A549 (cell line): ENCODE results near the gene TXNRD2. TPM values are rescaled to one million over a fixed set of nuclear protein-coding genes. Genes with fewer than 3 reads are reported as not detected.

Source experiments
- ATAC-seq, 2 experiments: fragments of 200-7000 bp in 1 of 2; fragments of >200 bp in 1 of 2; cut with Nextera tagmentation in 1 of 2; cut with Tn5 transposase in 1 of 2; 3 replicates each; pipeline versions ENCODE4 v1.8.0 to v1.9.1; 2018 to 2020; ENCODE audit warnings: mild to moderate bottlenecking in 1 of 2, moderate library complexity in 1 of 2
- CTCF ChIA-PET: fragments of 300-600 bp; sonication (Branson Sonifier 250); formaldehyde crosslinking; extraction: SDS; loops from one replicate; lab custom pipeline; 2021; ENCODE audit warnings: antibody characterized with exemption, inconsistent platforms; lab: Yijun Ruan, JAX
- POLR2A ChIA-PET: fragments of 350-600 bp; formaldehyde crosslinking; extraction: SDS; loops from one replicate; lab custom pipeline; 2021; ENCODE audit warnings: antibody characterized with exemption, inconsistent platforms; lab: Yijun Ruan, JAX
- DNase-seq, 2 experiments: peaks; one replicate each; pipeline versions ENCODE4 v3.0.0 to v3.0.0-alpha.2; 2011 to 2016; ENCODE audit warnings: low read depth in 1 of 2, low spot score in 1 of 2
- FAIRE-seq: peaks from 2 replicates; lab custom pipeline; 2011; peaks lifted over from hg19 to GRCh38; lab: Jason Lieb, UNC
- H3K27ac ChIP-seq, 2 experiments: fragments of >200 bp; sonication (Bioruptor Twin); formaldehyde crosslinking; 3 replicates each; pipeline ENCODE4 v1.5.1; 2016 to 2017
- H3K4me1 ChIP-seq: fragments of >200 bp; sonication (Bioruptor Twin); formaldehyde crosslinking; 3 replicates; pipeline ENCODE4 v1.6.1; 2016
- H3K4me2 ChIP-seq: fragments of >200 bp; sonication (Bioruptor Twin); formaldehyde crosslinking; 3 replicates; pipeline ENCODE4 v1.6.1; 2016
- H3K4me3 ChIP-seq: fragments of >200 bp; sonication (Bioruptor Twin); formaldehyde crosslinking; 3 replicates; pipeline ENCODE4 v1.5.1; 2016
- H3K9me3 ChIP-seq: fragments of >200 bp; sonication (Bioruptor Twin); formaldehyde crosslinking; 3 replicates; pipeline ENCODE4 v1.6.1; 2016
- CBX2 ChIP-seq: fragments of 200-600 bp; sonication (generic); IDR thresholded peaks from 2 replicates; pipeline ENCODE4 v1.6.1; 2016; ENCODE audit warnings: low read depth, mild to moderate bottlenecking, borderline replicate concordance
- CHD4 ChIP-seq: fragments of 200-600 bp; sonication (generic); IDR thresholded peaks from 2 replicates; pipeline ENCODE4 v1.6.1; 2016; ENCODE audit warnings: antibody characterized with exemption, mild to moderate bottlenecking, borderline replicate concordance
- EHMT2 ChIP-seq: fragments of 200-600 bp; sonication (generic); IDR thresholded peaks from 2 replicates; pipeline ENCODE4 v1.6.1; 2016; ENCODE audit warnings: antibody characterized with exemption, low read depth, mild to moderate bottlenecking, moderate library complexity
- EP300 ChIP-seq, 2 experiments: fragments of >200 bp; sonication (Bioruptor Twin); formaldehyde crosslinking; IDR thresholded peaks; 2 replicates in 1 of 2; 3 replicates in 1 of 2; pipeline ENCODE4 v1.6.1; 2016 to 2017
- FOSL2 ChIP-seq, 2 experiments: fragments of 450-650 bp in 1 of 2; fragments of >200 bp in 1 of 2; sonication (Bioruptor Twin) in 1 of 2; formaldehyde crosslinking; IDR thresholded peaks; 2 replicates each; pipeline versions ENCODE4 v1.5.0 to v1.6.1; 2016 to 2020; ENCODE audit warnings: mild to moderate bottlenecking in 1 of 2, moderate library complexity in 1 of 2
- HEYL ChIP-seq: fragments of 250-450 bp; sonication (Bioruptor Pico); IDR thresholded peaks from 2 replicates; pipeline ENCODE4 v1.8.0; 2021; ENCODE audit warnings: mild to moderate bottlenecking, moderate library complexity
- HMGXB4 ChIP-seq: fragments of 250-450 bp; sonication (Bioruptor Pico); IDR thresholded peaks from 2 replicates; pipeline ENCODE4 v1.5.0; 2021; ENCODE audit warnings: mild to moderate bottlenecking, moderate library complexity, borderline replicate concordance
- HOXB5 ChIP-seq: fragments of 250-450 bp; sonication (Bioruptor Pico); IDR thresholded peaks from 2 replicates; pipeline ENCODE4 v1.5.0; 2020; ENCODE audit warnings: mild to moderate bottlenecking, moderate library complexity
- MAFK ChIP-seq: fragments of 450-650 bp; IDR thresholded peaks from 2 replicates; pipeline ENCODE4 v1.6.1; 2014; ENCODE audit not compliant: partially characterized antibody
- MAZ ChIP-seq: fragments of 150-350 bp; IDR thresholded peaks from 2 replicates; pipeline ENCODE4 v1.6.1; 2014; ENCODE audit warnings: antibody characterized with exemption, low read depth, low read length, borderline replicate concordance
- MYC ChIP-seq: IDR thresholded peaks from 2 replicates; pipeline ENCODE4 v1.6.1; 2012; ENCODE audit warnings: mild to moderate bottlenecking, inconsistent platforms, low read length, improper control_type of control experiment, borderline replicate concordance
- POLR2A ChIP-seq: IDR thresholded peaks from 2 replicates; pipeline ENCODE4 v1.6.1; 2012; ENCODE audit warnings: mild to moderate bottlenecking, low read length
- POLR2AphosphoS2 ChIP-seq: conservative IDR thresholded peaks from 2 replicates; pipeline ENCODE4 v1.6.1; 2012; ENCODE audit warnings: low read length, improper control_type of control experiment, inconsistent platforms
- RAD21 ChIP-seq, 2 experiments: fragments of >200 bp in 1 of 2; sonication (Bioruptor Twin) in 1 of 2; formaldehyde crosslinking in 1 of 2; IDR thresholded peaks in 1 of 2; conservative IDR thresholded peaks in 1 of 2; 2 replicates in 1 of 2; 3 replicates in 1 of 2; pipeline ENCODE4 v1.6.1; 2012 to 2018; ENCODE audit warnings: inconsistent platforms in 1 of 2
- RCOR1 ChIP-seq: fragments of 150-350 bp; IDR thresholded peaks from 2 replicates; pipeline ENCODE4 v1.6.1; 2014; ENCODE audit warnings: antibody characterized with exemption, low read length, low read depth
- RNF2 ChIP-seq: fragments of 200-600 bp; sonication (generic); IDR thresholded peaks from 2 replicates; pipeline ENCODE4 v1.6.1; 2016; ENCODE audit warnings: low read depth, mild to moderate bottlenecking, antibody characterized with exemption, moderate library complexity, borderline replicate concordance
- SMC3 ChIP-seq: fragments of >200 bp; sonication (Bioruptor Twin); formaldehyde crosslinking; IDR thresholded peaks from 3 replicates; pipeline ENCODE4 v1.6.1; 2018; ENCODE audit warnings: inconsistent platforms
- USF2 ChIP-seq: fragments of 450-650 bp; IDR thresholded peaks from 2 replicates; pipeline ENCODE4 v1.6.1; 2014; ENCODE audit warnings: antibody characterized with exemption
- ZNF302 ChIP-seq: fragments of 250-450 bp; sonication (Bioruptor Pico); IDR thresholded peaks from 2 replicates; pipeline ENCODE4 v1.9.0; 2021; ENCODE audit warnings: inconsistent platforms, mild to moderate bottlenecking, moderate library complexity
- WGBS: methylation state at CpG from one replicate; pipeline ENCODE4 v1.1.6; 2017; ENCODE audit errors: missing lambda C conversion rate; 5-methylcytosine and 5-hydroxymethylcytosine counted together
- polyA plus RNA-seq, 4 experiments: library from polyadenylated mRNA; depleted of rRNA in 3 of 4; stranded (reverse); fragments of >200 nt; fragmentation: RNase III in 1 of 4; extraction: RNeasy Plus Mini Kit Qiagen cat#74134 plus additional on column Dnase treatment in 1 of 4; gene quantifications; 2 replicates in 3 of 4; 3 replicates in 1 of 4; pipeline ENCODE4 v1.2.3, GENCODE V29; 2011 to 2017

TXNRD2 gene
- polyA plus RNA-seq, 2 of the 4 experiments (the other 2 are of a cell fraction) = 16.3 to 25.6 TPM

GRCh38 chr22:19877626-19878339 is 63.8 kb downstream of the TXNRD2 start:
- peak overlapping the region; percentile 92 to 94; a peak in 4 of 6 replicates for H3K27ac ChIP-seq
- DNase-seq (no peak), FAIRE-seq (no peak), ATAC-seq (no peak)
- TF ChIP-seq MAFK = no peak
- no peak for TF ChIP-seq POLR2A
- no peak for TF ChIP-seq FOSL2 (IDR thresholded peaks at IDR 0.05)
- TF ChIP-seq FOSL2 (CRISPR knock-in tag; IDR thresholded peaks at IDR 0.05) = no peak
- no peak for TF ChIP-seq HOXB5
- no peak for TF ChIP-seq HEYL (CRISPR knock-in tag)
- no peak for TF ChIP-seq EHMT2
- TF ChIP-seq MYC = no peak
- no peak for TF ChIP-seq CBX2
- TF ChIP-seq CHD4 = no peak
- TF ChIP-seq SMC3 = no peak
- no peak for TF ChIP-seq EP300 (IDR thresholded peaks at IDR 0.05)
- TF ChIP-seq HMGXB4 (CRISPR knock-in tag) = no peak
- no peak for TF ChIP-seq ZNF302
- no peak for TF ChIP-seq POLR2AphosphoS2
- no peak for TF ChIP-seq MAZ
- TF ChIP-seq RCOR1 = no peak
- no peak overlapping the region for H3K4me2 ChIP-seq
- H3K9me3 ChIP-seq = no peaks in the 10 kb centered on the region
- peaks cover 75% of the 10 kb centered on the region for H3K4me1 ChIP-seq
- no peak overlapping the region for H3K4me3 ChIP-seq
- 92% methylated on average over 5 of the region's 20 CpGs for WGBS
- ChIA-PET CTCF (interaction anchor here (1.6 to 3.6 kb wide), 2 partner anchors 12 to 148 kb away, joined by 4 to 15 read pairs; no protein-coding TSS in a partner anchor), POLR2A (no interaction called here)

- H3K9me3 ChIP-seq = no peaks in the 10 kb centered on the region
- peaks cover 68% of the 10 kb centered on the region for H3K4me1 ChIP-seq
- POLR2A ChIA-PET = no interaction called here
- DNase-seq (no peak), FAIRE-seq (no peak), ATAC-seq (no peak)
- H3K4me2 ChIP-seq = peak overlapping the region; percentile 47; the same call in 1 of the 3 replicates
- no peak for TF ChIP-seq USF2
- TF ChIP-seq RNF2 = no peak
- 60% methylated on average over 3 of the region's 18 CpGs for WGBS
- peak overlapping the region; percentile 47 to 92; a peak in 4 of 6 replicates for H3K27ac ChIP-seq
- no peak overlapping the region for H3K4me3 ChIP-seq
- CTCF ChIA-PET = interaction anchor here (3.6 kb wide), 1 partner anchor 147 kb away, joined by 15 read pairs; no protein-coding TSS in a partner anchor
Measured at GRCh38 chr22:19876941-19877625, 64.5 kb downstream of the TXNRD2 start.

- H3K4me2 ChIP-seq = peak overlapping the region; percentile 47; the same call in 2 of the 3 replicates
- peak; percentile 29 to 43; a peak in 2 of 5 replicates for TF ChIP-seq RAD21 (conservative IDR thresholded peaks at IDR 0.05 in 1 of 2, IDR thresholded peaks at IDR 0.05 in 1 of 2)
- TF ChIP-seq MYC = no peak
- TF ChIP-seq, all 56 proteins: peak for 1
- peak in 1 of 2 experiments; percentile 27 for DNase-seq
- H3K27ac ChIP-seq = peak overlapping the region; percentile 47 to 92; a peak in 5 of 6 replicates
- ATAC-seq = no peak
- 100% methylated on average over 2 of the region's 21 CpGs for WGBS
- H3K4me1 ChIP-seq = peaks cover 62% of the 10 kb centered on the region
- H3K4me3 ChIP-seq = no peak overlapping the region
- FAIRE-seq = no peak
- ChIA-PET POLR2A (no interaction called here), CTCF (interaction anchor here (2.0 to 3.6 kb wide), 2 partner anchors 8 to 146 kb away, joined by 4 to 15 read pairs; no protein-coding TSS in a partner anchor)
- no peaks in the 10 kb centered on the region for H3K9me3 ChIP-seq
Measured at GRCh38 chr22:19876314-19876940, 65.2 kb downstream of the TXNRD2 start.
